Hepatocyte (in vitro differentiated cells): ENCODE data around the gene CCDC112. TPM values are rescaled to one million over a fixed set of nuclear protein-coding genes. Genes with fewer than 3 reads are reported as not detected.

Experiments used
- DNase-seq: peaks from one replicate; pipeline ENCODE4 v3.0.0-alpha.2; 2016; ENCODE audit warnings: low spot score
- H2AFZ ChIP-seq: fragments of 200-600 bp; sonication (generic); 2 replicates; pipeline ENCODE4 v1.6.0; 2016; ENCODE audit warnings: antibody characterized with exemption, mild to moderate bottlenecking
- H3K27ac ChIP-seq: fragments of 200-600 bp; sonication (generic); 2 replicates; pipeline ENCODE4 v1.5.1; 2016; ENCODE audit warnings: mild to moderate bottlenecking
- H3K27me3 ChIP-seq: fragments of 200-600 bp; sonication (generic); 2 replicates; pipeline ENCODE4 v1.6.1; 2016
- H3K36me3 ChIP-seq: fragments of 200-600 bp; sonication (generic); replicated peaks from 2 replicates; pipeline ENCODE4 v1.5.1; 2016; ENCODE audit warnings: low read depth; ENCODE audit not compliant: insufficient read depth
- H3K4me1 ChIP-seq: fragments of 200-600 bp; sonication (generic); 2 replicates; pipeline ENCODE4 v1.5.1; 2016; ENCODE audit warnings: mild to moderate bottlenecking, moderate library complexity; ENCODE audit not compliant: insufficient read depth
- H3K4me2 ChIP-seq: fragments of 200-600 bp; sonication (generic); 2 replicates; pipeline ENCODE4 v1.6.0; 2016
- H3K4me3 ChIP-seq: fragments of 200-600 bp; sonication (generic); 2 replicates; pipeline ENCODE4 v1.5.1; 2016; ENCODE audit warnings: mild to moderate bottlenecking
- H3K79me2 ChIP-seq: fragments of 200-600 bp; sonication (generic); 2 replicates; pipeline ENCODE4 v1.6.0; 2017; ENCODE audit warnings: mild to moderate bottlenecking
- H3K9me2 ChIP-seq: fragments of 200-600 bp; sonication (generic); replicated peaks from 2 replicates; pipeline ENCODE4 v1.6.0; 2017; ENCODE audit warnings: mild to moderate bottlenecking; ENCODE audit not compliant: insufficient read depth
- H3K9me3 ChIP-seq: fragments of 200-600 bp; sonication (generic); 2 replicates; pipeline ENCODE4 v1.5.1; 2016; ENCODE audit warnings: low read depth, mild to moderate bottlenecking
- H4K20me1 ChIP-seq: fragments of 200-600 bp; sonication (generic); 2 replicates; pipeline ENCODE4 v1.6.0; 2016; ENCODE audit warnings: mild to moderate bottlenecking; ENCODE audit not compliant: insufficient read depth, poor library complexity, severe bottlenecking
- CTCF ChIP-seq: fragments of 200-600 bp; sonication (generic); IDR thresholded peaks from 2 replicates; pipeline ENCODE4 v1.5.1; 2016; ENCODE audit warnings: antibody characterized with exemption, mild to moderate bottlenecking; ENCODE audit not compliant: poor library complexity
- EZH2 ChIP-seq: fragments of 200-600 bp; sonication (generic); IDR thresholded peaks from 2 replicates; pipeline ENCODE4 v1.6.1; 2016; ENCODE audit warnings: antibody characterized with exemption, mild to moderate bottlenecking, borderline replicate concordance
- EZH2phosphoT487 ChIP-seq: fragments of 200-600 bp; sonication (generic); IDR thresholded peaks from one replicate; pipeline ENCODE4 v1.6.1; 2018; ENCODE audit warnings: antibody characterized with exemption, mild to moderate bottlenecking, low read depth, moderate library complexity; ENCODE audit not compliant: unreplicated experiment, severe bottlenecking
- WGBS: methylation state at CpG from one replicate; pipeline ENCODE4 v1.1.6; 2016; ENCODE audit warnings: low lambda C conversion rate; ENCODE audit errors: missing lambda C conversion rate; 5-methylcytosine and 5-hydroxymethylcytosine counted together
- polyA plus RNA-seq: library from polyadenylated mRNA; unstranded; fragments of >200 nt; fragmentation: Nextera tagmentation; extraction: Ambion mirVana; gene quantifications from 2 replicates; pipeline ENCODE4 v1.2.1, GENCODE V29; 2016
- total RNA-seq: library from RNA; depleted of rRNA; stranded (reverse); fragments of >200 nt; gene quantifications from 2 replicates; pipeline ENCODE4 v1.2.3, GENCODE V29; 2014

The CCDC112 gene
- total and polyA plus RNA-seq, 2 experiments from 2014 or later: 3.7 to 4.2 TPM

- H3K9me3 ChIP-seq: no peaks in the 10 kb centered on the region
- no peaks in the 10 kb centered on the region for H3K9me2 ChIP-seq
- no peak for DNase-seq
- no peak overlapping the region for H3K4me2 ChIP-seq
- peaks cover 7% of the 10 kb centered on the region for H3K4me1 ChIP-seq
- H4K20me1 ChIP-seq: no peaks in the 10 kb centered on the region
- no peak overlapping the region for H2AFZ ChIP-seq
- peaks cover 16% of the 10 kb centered on the region for H3K79me2 ChIP-seq
- H3K27ac ChIP-seq: no peak overlapping the region
- H3K4me3 ChIP-seq: no peak overlapping the region
- no peaks in the 10 kb centered on the region for H3K36me3 ChIP-seq
- no peaks in the 10 kb centered on the region for H3K27me3 ChIP-seq
- TF ChIP-seq EZH2phosphoT487: no peak
- no peak for TF ChIP-seq EZH2
- TF ChIP-seq CTCF: no peak
Observed at GRCh38 chr5:115291397-115291796, 5.1 kb downstream of the CCDC112 start.

GRCh38 chr5:115289104-115289503, 7.3 kb downstream of the CCDC112 start:
- H3K27ac ChIP-seq: no peak overlapping the region
- H3K27me3 ChIP-seq: no peaks in the 10 kb centered on the region
- no peak overlapping the region for H2AFZ ChIP-seq
- H3K36me3 ChIP-seq: no peaks in the 10 kb centered on the region
- no peak overlapping the region for H3K4me2 ChIP-seq
- H4K20me1 ChIP-seq: no peaks in the 10 kb centered on the region
- no peak for DNase-seq
- TF ChIP-seq EZH2 (no peak), CTCF (no peak), EZH2phosphoT487 (no peak)
- H3K9me2 ChIP-seq: no peaks in the 10 kb centered on the region
- no peak overlapping the region for H3K4me3 ChIP-seq
- H3K4me1 ChIP-seq: no peaks in the 10 kb centered on the region
- 85% methylated on average over 4 of the region's 4 CpGs for WGBS
- H3K79me2 ChIP-seq: peaks cover 5% of the 10 kb centered on the region
- no peaks in the 10 kb centered on the region for H3K9me3 ChIP-seq

GRCh38 chr5:115284021-115284420, 12.4 kb downstream of the CCDC112 start:
- WGBS: 89% methylated on average over 1 of the region's 1 CpG
- Histone ChIP-seq H3K4me3 (no peak overlapping the region), H3K4me1 (no peaks in the 10 kb centered on the region), H3K36me3 (no peaks in the 10 kb centered on the region), H3K9me3 (no peaks in the 10 kb centered on the region), H3K79me2 (no peaks in the 10 kb centered on the region), H2AFZ (no peak overlapping the region), H3K9me2 (no peaks in the 10 kb centered on the region), H3K27me3 (no peaks in the 10 kb centered on the region), H4K20me1 (no peaks in the 10 kb centered on the region), H3K27ac (no peak overlapping the region), H3K4me2 (no peak overlapping the region)
- TF ChIP-seq EZH2phosphoT487 (no peak), CTCF (no peak), EZH2 (no peak)
- no peak for DNase-seq

- H4K20me1 ChIP-seq: no peaks in the 10 kb centered on the region
- no peaks in the 10 kb centered on the region for H3K79me2 ChIP-seq
- WGBS: 93% methylated on average over 1 of the region's 1 CpG
- no peak for DNase-seq
- TF ChIP-seq CTCF: no peak
- no peak for TF ChIP-seq EZH2phosphoT487
- TF ChIP-seq EZH2: no peak
- no peaks in the 10 kb centered on the region for H3K4me1 ChIP-seq
- no peak overlapping the region for H3K4me2 ChIP-seq
- H3K27me3 ChIP-seq: no peaks in the 10 kb centered on the region
- H3K4me3 ChIP-seq: no peak overlapping the region
- no peak overlapping the region for H3K27ac ChIP-seq
- no peaks in the 10 kb centered on the region for H3K9me2 ChIP-seq
- no peaks in the 10 kb centered on the region for H3K36me3 ChIP-seq
- H2AFZ ChIP-seq: no peak overlapping the region
- no peaks in the 10 kb centered on the region for H3K9me3 ChIP-seq
Observed at GRCh38 chr5:115282131-115282530, 14.3 kb downstream of the CCDC112 start.
